ENCODE results near the gene RND2. TPM values are rescaled to one million over a fixed set of nuclear protein-coding genes. Genes with fewer than 3 reads are reported as not detected.
A peak's percentile ranks its signal among the peaks of the same experiment; 100 is the strongest.

Gene RND2
- total and polyA plus RNA-seq, 9 of the 15 experiments (the other 6 are each of a cell fraction or from before 2014, with no cell fraction given): 0.15 to 1.9 (median 0.98) TPM

DNA sequence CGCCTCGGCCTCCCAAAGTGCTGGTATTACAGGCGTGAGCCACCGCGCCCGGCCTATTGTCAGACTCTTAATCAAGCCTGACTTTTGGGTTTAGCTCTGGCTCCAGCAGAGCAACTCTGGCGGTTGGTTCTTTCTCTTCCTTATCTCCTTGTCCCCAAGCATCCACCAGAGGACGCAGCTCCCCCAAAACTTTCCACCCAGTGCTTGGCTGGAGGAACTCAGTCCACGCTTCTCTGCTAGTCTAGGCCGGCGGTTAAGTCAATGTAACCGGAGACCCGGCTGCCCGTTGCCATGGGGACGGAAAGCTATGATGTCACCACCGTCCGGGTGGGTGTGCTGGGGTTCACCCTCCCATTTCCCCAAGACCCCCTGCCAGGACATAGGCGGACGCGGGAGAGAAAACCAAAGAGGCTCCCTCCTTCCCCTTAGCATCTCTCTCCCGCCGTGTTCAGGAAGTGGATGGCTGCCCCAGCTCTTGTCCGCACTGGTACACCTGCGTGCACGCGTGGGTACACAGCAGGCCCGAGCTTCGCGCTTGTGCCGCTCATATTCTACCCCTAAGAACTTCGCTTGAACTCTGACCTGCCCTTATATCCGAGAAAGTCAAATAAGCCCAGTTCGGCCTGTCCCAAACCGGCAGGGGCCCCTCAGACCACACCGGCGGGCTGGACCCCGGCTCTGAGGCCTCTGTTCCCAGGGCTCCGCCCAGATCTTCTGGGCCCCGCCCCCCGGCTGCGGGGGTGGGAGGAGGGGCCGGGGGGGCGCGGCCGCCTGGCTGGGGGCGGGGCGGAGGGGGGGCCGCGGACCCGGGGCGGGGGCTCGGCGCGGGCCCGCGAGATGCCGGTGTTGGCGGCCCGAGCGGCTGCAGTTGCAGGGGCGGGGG is at the start of gene RND2 (continued):
- TF ChIP-seq ZNF143 (CRISPR knock-in tag; IDR thresholded peaks at IDR 0.05) (no peak), HMBOX1 (IDR thresholded peaks at IDR 0.05) (peak; percentile 96), ATF2 (CRISPR knock-in tag; IDR thresholded peaks at IDR 0.05) (0 out of 2 replicates have a peak, but pooled peaks have one; percentile 69), DLX4 (CRISPR knock-in tag; IDR thresholded peaks at IDR 0.05) (no peak), TEAD2 (tag; IDR thresholded peaks at IDR 0.05) (no peak), EHMT2 (IDR thresholded peaks at IDR 0.05) (peak; percentile 31; the same call in 1 of the 2 replicates), CBX3 (IDR thresholded peaks at IDR 0.05; ENCODE audit: borderline replicate concordance in 1 of 2, low read length in 2 of 2) (peak in 1 of 2 experiments; percentile 55; a peak in 1 of 3 replicates), RNF2 (IDR thresholded peaks at IDR 0.05) (0 out of 2 replicates have a peak, but pooled peaks have one; percentile 18), PYGO2 (tag; IDR thresholded peaks at IDR 0.05) (no peak), ATF1 (CRISPR knock-in tag; IDR thresholded peaks at IDR 0.05) (no peak), ATF1 (tag; IDR thresholded peaks at IDR 0.05) (peak; percentile 91), ARID1B (IDR thresholded peaks at IDR 0.05) (peak; percentile 47; the same call in 1 of the 2 replicates), HOXB6 (CRISPR knock-in tag; IDR thresholded peaks at IDR 0.05; ENCODE audit: borderline replicate concordance) (no peak), HDAC2 (IDR thresholded peaks at IDR 0.05) (peak; percentile 93; the same call in 1 of the 2 replicates), MTA1 (IDR thresholded peaks at IDR 0.05; ENCODE audit: borderline replicate concordance) (peak; percentile 74; the same call in 1 of the 2 replicates), ATF3 (IDR thresholded peaks at IDR 0.05) (peak; percentile 98), ATF3 (CRISPR knock-in tag; conservative IDR thresholded peaks at IDR 0.05) (peak; percentile 90), EP400 (IDR thresholded peaks at IDR 0.05) (peak; percentile 84), ZNF778 (CRISPR knock-in tag; IDR thresholded peaks at IDR 0.05) (no peak), LEF1 (IDR thresholded peaks at IDR 0.05) (0 out of 2 replicates have a peak, but pooled peaks have one; percentile 33), ZNF79 (CRISPR knock-in tag; IDR thresholded peaks at IDR 0.05; ENCODE audit: low read depth) (no peak), HLTF (IDR thresholded peaks at IDR 0.05) (0 out of 2 replicates have a peak, but pooled peaks have one; percentile 25), SIRT6 (IDR thresholded peaks at IDR 0.05; ENCODE audit: low read depth, low read length) (no peak), NR2C2 (CRISPR knock-in tag; IDR thresholded peaks at IDR 0.05) (no peak), NR2C2 (tag; IDR thresholded peaks at IDR 0.05) (peak; percentile 61; the same call in 1 of the 2 replicates)
- TF ChIP-seq, protein P1, sequence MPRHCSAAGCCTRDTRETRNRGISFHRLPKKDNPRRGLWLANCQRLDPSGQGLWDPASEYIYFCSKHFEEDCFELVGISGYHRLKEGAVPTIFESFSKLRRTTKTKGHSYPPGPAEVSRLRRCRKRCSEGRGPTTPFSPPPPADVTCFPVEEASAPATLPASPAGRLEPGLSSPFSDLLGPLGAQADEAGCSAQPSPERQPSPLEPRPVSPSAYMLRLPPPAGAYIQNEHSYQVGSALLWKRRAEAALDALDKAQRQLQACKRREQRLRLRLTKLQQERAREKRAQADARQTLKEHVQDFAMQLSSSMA (CRISPR knock-in tag; IDR thresholded peaks at IDR 0.05): no peak

Measured in K562 (cell line).